ENCODE data around the gene RBM5.
A peak's percentile ranks its signal among the peaks of the same experiment; 100 is the strongest.

The RBM5 gene

DNA sequence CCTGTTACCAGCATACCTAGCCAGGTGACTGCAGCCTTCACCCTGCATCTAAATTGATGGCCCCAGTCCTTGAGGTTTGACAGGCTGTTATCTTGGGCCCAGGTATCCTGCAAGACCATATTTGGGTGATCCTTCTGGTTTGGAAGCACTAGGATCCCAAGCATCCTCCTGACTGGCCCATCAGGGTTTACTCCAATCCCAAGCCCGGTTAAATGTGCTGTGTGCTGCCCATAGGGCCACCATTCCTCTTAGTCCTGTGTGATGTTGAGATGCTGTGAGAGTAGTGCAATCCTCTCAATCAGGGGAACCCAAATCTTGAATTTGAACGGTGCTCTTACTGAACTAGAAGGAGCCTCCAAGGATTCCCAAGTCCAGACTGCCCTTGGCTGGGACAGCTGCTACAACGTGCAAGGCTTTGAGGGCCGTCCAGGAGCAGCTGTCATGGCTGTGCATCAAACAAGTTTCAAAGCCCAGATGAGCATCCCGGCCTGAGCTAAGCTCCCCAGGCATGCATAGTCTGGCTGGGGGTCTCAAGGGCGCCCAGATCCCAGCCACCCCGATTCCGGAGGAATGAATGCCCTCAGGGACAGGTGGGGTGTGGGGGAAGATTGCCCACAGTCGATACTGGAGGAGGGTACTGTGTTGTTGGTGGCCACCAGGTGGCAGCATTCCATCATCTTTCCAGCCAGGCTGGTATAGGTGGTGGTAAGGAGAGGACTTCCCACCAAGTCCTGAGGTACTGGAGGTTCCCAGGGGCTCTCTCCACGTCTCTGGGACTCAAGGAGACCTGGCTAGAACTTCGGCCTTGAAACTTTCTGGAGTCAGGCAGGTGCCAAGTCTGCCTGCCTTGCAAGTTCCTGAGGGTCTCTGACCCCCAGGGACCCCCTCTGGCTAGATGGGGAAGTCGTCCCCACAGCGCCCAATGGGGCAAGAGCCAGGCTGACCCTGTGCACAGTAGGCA lies 32.6 kb downstream of the RBM5 start:
- peak; percentile 69 for DNase-seq (ENCODE audit: low spot score)

DNA sequence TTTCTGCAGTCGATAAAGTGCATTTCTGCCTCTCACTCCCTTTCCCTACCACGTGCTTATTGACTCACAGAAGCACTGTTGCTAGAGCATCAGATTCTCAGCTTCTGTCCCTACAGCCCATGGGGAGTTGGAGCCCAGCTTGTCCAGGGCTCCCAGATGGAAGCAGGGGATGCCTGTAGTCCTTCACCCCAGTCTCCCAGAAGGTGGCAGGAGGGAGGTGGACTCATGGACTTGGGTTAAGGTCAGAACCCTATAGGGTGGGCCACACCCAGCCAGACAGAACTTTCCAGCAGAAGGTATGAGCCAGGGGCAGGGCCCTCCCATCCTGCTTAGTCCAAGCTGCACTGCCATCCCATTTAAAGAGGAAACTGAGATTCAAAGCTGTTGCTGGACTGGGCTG lies 33.4 kb downstream of the RBM5 start:
- no peak for DNase-seq (ENCODE audit: low spot score)

DNA sequence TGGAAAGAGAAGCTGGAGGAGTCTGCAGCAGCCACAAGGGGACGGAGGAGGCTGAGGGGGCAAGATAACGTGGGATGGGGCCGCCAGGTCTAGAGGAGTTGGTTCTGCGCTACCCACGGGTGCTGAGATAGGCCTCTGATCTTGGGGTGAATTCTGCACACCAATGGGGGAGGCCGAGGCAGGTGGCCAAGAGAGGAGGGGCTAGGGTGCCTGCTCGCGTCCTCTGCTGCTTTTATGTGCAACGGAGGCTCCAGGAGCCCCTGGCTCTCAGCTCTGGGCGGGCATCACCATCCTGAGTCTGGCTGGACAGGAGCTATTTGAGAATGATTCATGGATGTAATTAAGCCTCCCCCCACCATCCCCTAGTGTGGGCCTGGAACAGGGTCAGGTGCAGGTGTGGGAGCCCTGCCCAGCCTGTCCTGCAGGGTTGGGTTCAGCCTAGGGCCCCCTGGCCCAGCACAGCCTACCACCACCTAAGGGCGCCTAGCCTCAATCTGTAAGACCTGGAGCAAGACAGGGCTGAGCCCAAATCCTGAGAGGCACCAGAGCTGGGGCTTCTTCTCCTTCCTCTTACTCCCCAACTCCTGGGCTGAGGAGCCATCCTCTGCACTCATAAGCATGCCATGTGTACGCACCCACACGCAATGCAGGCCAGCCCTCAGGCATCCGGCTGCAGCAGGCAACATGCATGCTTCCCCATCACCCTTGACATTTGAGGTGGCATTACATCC lies 34.1 kb downstream of the RBM5 start:
- no peak for DNase-seq (ENCODE audit: low spot score)

DNA sequence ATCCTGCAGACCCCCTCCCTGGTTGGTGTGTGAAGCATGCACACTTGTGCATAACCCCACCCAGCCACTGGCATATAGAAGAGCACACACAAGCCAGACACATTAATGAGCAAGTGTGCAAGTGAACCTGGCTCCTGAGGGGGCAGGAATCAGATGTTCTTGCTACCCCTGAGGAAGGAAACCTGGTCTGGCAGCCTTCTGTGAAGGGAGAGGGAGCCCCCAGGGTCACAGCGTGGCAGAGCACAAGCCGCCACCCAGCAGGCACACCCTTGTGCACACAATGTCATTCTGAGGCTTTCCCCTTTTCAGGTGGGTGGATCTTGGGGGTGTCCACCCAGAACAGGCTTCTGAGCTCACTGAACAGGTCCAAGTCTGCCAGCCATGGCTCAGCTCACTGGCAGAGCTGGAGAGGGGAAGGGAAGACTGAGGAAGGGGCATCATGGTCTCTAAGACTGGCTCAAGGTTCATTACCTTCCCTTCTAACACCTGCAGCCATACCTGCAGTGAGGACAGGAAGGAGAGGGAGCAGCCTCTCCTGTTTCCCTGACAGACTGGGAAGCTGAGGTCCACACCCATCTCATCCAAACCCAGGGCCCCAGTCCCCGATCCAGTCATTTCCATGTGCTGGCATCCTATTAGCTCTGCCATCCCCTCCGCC lies 34.8 kb downstream of the RBM5 start:
- DNase-seq (ENCODE audit: low spot score), result no peak

DNA sequence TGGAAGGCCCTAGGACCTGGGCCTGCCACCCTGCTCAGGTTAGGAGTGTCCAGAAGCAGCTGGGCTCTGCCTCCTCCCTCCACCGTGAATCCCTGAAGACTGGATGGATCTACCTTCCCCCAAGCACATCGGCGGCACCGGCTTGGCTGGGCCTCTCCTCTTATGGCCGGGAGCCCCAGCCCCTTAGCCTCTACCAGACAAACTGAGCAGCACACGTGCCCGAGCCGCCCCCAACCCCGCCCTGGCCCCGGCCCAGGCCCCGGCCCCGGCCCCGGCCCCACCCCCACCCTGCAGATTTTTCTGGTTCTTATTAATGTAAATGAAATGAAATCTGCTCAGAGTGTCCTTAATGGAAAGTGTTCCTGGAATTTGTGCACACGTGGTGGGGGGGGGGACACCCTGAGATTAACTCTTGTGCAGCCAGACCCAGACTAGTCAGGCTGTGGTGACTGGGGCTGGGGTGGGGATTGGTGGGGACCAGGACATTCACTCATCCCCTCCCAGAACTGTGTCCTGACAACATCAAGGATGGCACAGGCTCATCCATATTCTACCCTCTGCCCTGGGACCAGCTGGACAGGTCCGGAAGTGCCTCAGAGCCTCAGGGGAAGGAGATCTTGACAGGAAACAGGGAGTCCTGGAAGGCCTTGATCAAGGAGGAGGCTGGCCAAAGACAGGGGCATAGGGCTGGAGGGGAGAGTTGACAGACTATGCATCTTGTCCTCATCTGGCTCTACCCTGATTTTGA lies 35.5 kb downstream of the RBM5 start:
- DNase-seq (ENCODE audit: low spot score), result no peak

DNA sequence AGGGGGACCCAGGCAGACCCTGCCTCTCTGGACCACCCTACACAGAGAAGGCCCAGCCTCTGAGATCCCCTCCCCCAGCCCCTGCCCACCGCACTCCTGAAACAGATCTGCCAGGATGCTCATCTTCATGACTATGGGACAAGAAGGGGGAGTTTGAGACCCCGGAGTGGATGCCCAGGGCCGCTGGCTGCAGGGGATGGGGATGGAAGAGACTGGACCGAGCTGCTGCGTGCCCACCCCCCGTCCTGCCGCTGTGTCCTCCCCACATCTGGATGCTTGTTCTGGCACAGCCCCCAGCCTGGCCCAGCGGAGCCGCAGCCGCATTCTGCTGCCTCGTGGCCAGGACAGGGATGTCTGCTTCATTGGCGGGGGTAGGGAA lies 36.1 kb downstream of the RBM5 start:
- no peak for DNase-seq (ENCODE audit: low spot score)

DNA sequence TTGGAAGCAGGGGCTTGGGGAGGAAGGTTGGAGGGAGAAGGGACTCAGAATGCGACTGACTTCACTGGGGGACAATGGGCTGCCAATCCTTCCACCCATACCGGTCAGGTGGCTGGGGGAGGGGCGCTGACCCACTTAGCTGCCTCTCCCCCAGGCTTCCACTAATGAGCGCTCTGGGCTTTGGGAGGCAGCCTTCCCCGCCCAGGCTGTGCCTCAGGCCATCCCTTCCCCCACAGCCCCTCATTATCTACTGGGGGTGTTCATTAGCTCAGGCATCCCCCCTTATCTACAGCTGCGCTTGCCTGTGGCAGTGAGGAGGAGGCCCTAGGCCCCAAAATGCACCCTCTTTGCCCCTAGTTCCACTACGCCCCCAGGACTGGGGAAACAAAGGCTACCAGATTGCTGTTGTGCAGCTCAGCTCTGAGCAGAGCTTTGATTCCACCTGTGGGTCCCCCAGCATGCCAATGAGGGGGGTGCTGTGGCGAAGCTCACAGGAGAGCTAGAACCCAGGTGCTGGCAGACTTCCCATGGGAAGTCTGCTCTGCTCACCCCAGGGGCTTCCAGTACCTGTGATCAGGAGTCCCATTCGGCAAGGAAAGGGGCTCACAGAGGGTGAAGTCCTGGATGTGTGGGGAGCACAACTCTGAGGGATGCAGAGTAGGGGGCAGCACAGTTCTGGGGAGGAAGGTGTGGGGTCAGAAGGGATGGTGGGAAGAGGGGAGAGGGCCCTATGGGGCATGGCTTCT lies 37.0 kb downstream of the RBM5 start:
- DNase-seq (ENCODE audit: low spot score), result no peak

DNA sequence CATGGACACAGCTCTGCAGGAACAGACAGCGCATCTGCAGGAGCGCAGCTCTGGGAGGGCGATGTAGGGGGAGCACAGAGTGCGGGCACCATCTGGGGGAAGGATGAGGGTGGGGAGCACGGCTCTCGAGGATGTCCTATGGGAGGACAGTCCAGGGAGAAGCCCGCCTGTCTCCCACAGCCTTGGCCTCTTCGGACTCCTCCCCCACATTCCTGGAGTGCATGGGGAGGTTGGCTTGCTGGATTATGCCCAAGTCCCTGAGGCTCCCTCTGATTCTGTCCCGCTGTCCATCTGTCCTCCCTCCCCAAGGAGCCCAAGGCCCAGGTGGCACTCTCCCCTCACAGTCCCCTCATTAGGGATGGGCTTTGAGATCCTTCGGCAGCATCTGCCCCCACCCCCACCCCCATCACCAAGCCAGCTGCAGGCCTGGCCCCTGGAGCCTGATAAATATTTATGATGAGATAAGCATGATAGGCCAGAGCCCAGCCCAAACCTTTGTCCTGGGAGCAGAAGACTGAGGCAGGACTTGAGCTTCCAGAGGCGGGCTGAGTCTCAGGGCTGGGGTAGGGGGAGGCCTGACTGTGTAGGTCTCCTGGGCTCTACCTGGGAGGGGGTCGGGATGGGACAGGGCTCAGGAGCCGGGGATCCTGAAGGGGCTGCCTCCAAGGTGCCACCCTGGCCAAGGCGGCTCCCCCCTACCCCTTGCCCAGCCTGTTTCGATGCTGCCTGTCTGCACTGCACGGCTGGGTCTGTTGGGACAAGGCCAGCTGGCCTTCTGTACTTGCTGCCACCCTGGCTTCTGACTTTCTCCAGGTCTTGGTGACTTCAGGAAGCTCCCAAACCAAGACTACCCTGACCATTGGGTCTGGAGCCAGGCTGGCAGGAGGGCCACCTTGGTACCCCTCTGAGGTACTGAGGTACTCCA lies 37.8 kb downstream of the RBM5 start:
- DNase-seq (ENCODE audit: low spot score), result no peak

DNA sequence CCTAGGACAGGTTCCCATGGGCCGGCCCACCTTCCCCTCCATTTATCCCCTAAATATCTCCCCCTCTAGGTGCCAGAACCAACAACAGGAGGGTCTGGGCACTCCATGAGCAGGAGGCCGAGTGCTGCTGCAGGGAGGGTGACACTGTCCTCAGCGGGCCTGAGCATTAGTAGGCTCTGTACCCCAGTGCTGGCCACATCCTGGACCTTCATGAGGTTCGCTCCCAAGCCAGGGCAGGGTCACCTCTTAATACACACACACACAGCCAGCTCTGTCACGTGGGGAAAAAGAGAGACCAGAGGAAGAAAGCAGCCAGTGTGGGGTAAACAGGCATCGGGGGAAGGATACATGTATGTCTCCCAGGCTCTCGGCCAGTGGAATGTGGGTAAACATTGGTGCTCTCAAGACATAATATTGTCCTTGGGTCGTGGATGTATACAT lies 38.6 kb downstream of the RBM5 start:
- DNase-seq (ENCODE audit: low spot score), result no peak

DNA sequence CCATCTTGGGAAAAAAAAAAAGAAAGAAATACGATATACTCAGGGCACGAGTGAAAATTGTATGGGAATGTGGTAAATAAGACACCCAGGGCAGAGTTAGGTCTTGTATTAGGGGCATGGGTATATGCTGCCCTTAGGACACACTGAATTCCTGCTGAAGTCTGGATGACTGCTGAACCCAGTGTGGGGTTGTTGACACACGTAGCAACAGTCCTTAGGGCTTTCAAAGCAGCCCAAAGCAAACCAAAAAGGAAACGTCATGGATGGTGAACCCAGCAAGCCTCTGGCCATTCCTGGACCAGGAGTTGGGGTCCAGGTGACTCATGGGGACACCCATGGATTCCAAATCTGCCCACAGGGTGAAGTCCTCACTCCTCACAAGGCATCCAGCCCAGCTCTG lies 39.3 kb downstream of the RBM5 start:
- no peak for DNase-seq (ENCODE audit: low spot score)

DNA sequence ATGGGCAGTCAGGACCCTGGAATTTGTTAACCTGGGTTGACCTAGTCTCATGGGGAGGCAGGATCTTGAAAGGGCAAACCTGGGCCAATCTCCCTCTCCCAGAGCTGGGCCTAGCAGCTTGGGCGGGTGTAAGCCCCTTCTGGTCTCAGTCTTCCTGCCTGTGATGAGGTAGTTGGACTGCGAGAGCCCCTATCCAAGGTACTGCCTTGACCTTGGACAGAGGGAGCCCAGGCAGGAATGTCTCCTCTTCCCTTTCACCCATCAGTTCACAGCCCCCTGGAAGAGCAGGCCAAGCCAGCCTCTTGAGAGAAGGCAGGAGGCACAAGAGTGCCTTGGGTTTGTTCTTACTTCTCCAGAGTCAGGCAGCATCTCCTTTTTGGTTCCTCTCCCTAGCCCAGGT lies 41.7 kb downstream of the RBM5 start:
- DNase-seq (ENCODE audit: low spot score), result no peak

DNA sequence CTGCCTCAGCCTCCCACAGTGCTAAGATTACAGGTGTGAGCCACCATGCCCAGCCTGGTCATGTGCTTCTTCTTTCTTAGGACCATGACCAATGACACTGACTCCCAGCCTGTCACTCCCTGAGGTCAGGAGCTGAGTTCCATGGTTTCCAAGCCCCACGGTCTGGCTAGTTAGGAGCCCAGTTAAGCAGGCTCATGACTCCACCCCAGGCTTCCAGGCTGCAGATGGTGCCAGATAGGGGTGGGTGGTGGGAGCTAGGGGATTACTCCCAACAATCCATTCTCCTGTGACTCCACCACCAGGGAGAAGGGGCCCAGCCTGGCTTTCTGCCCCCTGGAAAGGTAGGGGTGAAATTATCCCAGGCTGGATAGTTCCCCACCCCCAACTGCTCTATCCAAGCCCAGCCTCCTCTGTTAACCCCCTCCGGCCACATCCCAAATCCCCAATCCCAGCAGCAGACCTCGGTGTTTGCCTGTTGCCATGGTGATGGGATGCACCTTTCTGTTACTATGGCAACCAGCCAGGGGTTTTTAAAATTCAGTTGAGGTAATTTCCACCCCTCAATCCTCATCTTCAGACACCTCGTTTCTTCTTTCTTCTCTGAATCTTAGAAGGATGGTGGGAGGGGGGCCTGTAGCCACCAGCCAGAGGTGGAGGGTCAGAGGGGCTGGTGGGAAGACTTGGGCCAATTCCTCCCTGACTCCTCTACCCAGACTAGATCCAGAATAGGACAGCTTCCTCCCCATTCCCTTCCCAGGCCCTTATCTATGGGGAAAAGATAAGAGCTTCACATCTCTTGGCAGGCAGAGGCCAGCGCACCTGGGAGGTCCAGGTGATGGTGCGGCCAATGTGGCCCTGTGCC lies 43.9 kb downstream of the RBM5 start:
- no peak for DNase-seq (ENCODE audit: low spot score)

DNA sequence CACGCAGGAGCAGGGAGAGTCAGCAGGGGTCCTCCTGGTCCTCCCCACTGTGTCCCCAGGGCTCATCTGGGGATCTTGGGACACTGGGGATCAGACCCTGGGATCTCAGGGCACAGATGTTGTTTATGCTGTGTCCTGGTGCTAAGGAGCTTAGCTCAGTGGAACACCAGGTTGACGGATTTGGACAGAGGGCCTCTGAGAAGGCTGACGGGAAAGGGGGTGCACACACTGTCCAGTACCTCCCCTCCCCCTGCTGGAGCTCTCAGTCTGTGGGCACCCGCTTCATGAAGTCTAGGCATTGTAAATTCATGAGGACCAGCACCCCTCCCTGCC lies 44.5 kb downstream of the RBM5 start:
- no peak for DNase-seq (ENCODE audit: low spot score)

DNA sequence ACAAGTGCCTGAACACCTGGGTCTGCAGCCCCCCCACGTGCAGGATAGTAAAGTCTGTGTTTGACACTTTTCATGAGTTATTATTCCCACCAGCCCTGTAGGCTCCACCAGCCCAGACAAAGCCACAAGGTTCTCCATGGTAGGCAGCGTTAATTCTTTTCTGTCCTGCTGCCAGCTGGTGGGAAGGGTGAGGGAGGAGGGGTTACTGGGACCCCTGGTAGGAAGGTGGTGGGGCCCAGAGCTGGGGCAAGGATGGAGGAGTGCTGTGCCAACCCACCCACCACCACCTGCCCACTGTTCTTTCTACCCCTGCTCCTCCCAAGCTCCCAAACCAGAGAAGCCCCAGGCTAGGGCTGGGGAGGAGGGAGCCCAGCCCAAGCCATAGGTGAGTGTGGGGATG lies 45.6 kb downstream of the RBM5 start:
- no peak for DNase-seq (ENCODE audit: low spot score)

DNA sequence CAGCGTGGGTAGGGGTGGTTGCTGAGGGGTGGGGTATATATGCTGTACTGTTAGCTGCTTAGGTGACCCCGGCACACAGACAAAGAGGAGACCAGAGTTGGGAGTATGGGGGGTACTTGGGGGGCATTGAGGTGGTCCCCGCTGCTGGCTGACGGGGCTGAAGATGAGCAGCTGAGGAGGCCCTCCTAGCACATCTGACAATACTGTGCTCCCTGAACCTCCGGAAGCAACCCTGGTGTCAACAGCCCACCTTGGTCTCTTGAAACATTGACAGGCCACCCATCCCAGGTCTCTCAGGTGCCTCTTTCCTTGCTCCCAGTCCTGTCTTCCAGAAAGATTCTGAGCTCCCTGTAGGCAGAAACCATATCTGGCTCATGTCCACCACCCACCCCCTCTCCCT lies 47.2 kb downstream of the RBM5 start:
- no peak for DNase-seq (ENCODE audit: low spot score)

DNA sequence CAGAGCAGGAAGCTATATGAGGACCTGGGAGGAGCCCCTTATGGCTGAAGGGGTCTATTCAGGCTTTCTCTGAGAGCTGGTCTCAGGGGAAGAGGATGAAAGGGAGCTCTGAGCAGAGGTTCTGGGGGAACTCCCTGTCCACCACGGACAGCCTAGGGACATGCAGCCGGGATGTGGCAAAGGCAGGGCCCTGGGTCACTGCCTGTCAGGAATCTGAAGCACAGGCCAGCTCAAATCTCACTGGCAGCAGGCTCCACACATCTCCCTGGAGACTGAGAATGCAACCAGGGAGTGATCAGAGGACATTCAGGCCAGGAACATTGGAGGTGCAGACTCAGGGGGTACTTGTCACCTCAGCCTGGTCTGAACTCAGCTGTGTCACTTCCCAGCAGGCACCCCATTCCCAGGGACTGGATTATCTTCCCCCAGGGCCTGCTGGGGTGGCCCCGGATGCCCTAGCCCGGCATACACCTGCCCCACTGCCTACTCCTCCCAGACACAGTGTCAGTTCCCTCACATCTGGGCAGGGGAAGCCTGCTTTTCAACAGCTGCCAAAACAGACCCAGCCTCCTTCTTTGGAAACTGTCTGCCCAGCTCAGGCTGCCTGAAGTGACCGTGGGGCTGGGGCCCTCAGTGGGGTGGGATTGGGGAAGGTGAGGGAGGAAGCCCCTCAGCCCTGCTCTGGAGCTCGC lies 48.1 kb downstream of the RBM5 start:
- no peak for DNase-seq (ENCODE audit: low spot score)

DNA sequence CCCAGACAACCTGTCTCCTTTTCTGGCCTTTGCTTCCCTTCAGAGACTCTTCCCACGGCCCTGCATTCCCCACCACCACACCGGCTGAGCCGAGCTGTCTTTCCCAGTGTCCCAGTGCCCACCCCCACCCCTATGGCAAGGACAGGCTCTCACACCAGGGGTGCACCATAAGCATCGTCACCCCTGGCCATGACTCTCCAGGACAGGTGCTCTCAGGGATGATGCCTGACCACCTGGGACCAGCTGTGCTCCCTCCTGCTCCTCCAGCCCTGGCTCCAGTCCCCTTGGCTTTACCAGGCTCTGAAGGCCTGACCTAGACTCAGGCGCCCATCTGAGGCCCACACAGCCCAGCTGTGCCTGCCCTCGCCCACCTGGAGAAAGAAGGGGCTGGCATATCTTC lies 48.8 kb downstream of the RBM5 start:
- DNase-seq (ENCODE audit: low spot score), result no peak

DNA sequence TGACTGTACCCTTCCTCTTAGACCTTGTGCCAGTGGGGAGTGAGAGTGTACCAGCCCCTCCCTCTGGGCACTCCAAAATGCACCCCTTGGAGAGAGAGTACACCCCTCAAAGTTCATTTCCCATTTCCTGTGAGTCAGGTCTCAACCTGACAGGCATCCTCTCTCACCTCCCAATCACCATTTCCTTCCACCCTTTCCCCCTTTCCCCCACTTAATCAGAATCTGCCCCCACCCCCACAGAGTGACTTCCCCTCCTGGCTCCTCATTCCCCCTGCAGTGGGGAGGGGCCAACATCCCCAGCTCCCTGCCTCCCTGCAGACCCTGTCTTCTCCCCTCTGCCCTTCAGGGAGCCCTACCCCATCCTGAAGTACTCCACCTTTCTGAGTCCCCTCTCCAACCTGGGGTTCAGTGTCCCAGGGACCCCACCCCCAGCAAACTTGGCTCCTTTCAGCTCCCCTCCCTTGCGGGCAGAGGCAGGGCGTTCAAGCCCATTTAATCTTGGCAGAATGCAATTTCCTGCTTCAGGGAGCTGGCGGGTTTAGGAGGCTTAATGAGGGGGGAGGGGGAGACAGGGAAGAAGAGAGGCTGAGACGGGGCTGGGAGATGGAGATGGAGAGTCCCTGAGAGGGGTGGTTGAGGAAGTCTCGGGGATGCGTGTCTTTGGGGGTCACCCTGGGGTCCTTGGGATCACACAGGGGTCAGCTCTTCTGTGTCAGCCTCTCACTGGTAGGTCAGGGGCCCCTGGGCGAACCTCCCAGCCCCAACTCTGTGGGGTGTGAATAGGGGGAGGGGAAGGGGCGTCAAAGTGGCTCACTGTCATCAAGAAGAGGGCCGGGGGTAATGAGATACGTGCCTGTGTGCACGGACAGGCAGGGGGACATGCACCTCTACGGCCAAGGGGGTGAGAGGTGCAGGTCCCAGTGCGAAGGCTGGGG lies 49.8 kb downstream of the RBM5 start:
- DNase-seq (ENCODE audit: low spot score), result no peak

Data from LoVo (cell line).